ENCODE data around the gene EXOC3L4. TPM values are rescaled to one million over a fixed set of nuclear protein-coding genes. Genes with fewer than 3 reads are reported as not detected.

The EXOC3L4 gene
- total and polyA plus RNA-seq, 9 of the 15 experiments (the other 6 are each of a cell fraction or from before 2014, with no cell fraction given), result 0.10 to 6.7 (median 0.98) TPM; not detected in 1

DNA sequence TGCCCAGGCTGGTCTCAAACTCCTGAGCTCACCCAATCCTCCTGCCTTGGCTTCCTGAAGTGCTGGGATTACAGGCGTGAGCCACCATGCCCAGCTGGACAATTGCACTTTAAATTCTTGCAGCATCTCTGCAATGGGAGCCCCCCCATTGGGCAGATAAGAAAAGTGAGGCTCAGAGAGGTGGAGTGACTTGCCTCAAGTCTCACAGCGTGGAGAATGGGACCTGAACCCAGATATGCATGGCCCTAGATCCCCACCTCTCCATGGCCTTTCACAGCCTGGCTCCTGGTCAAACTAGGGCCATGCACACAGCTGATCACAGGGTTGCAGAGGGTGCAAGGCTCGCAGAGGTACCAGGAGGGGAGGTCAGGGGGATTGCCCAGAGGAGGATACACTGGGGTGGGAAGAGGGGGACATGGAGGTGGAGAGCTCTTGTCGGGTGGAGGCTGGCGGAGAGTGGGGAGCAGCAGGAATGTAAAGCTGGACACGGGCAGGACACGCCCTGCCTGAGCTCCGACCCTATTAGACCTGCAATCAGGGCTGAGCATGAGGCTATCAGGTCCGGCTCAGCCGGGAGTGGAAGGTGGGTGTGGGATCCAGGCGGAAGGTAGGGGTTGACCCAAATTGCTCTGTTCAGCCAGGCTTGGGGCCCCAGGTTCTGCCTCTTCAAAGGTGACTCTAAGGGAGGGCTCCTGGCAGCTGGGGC lies 6.9 kb downstream of the EXOC3L4 start:
- Histone ChIP-seq H2AFZ (ENCODE audit: low read depth, low read length) (no peak overlapping the region), H3K4me3 (no peak overlapping the region), H4K20me1 (replicated peaks; ENCODE audit: control insufficient read depth, insufficient read depth, low read length) (no peaks in the 10 kb centered on the region), H3K79me2 (ENCODE audit: control insufficient read depth, insufficient read depth, low read length) (peaks cover 11% of the 10 kb centered on the region; the same call in 2 of the 3 replicates), H3K27me3 (ENCODE audit: control insufficient read depth in 2 of 2, insufficient read depth in 2 of 2, low read length in 2 of 2) (no peaks in the 10 kb centered on the region), H3K4me1 (replicated peaks in 1 of 2; ENCODE audit: control insufficient read depth in 2 of 2, insufficient read depth in 2 of 2, low read length in 2 of 2) (peaks cover 32 to 91% of the 10 kb centered on the region in 2 experiments), H3K9me1 (ENCODE audit: control insufficient read depth, insufficient read depth, low read length) (no peaks in the 10 kb centered on the region), H3K9me3 (replicated peaks; ENCODE audit: control insufficient read depth, insufficient read depth, low read depth, low read length) (no peaks in the 10 kb centered on the region), H3K36me3 (ENCODE audit: control insufficient read depth, insufficient read depth, low read length) (peaks cover 6% of the 10 kb centered on the region; the same call in 1 of the 3 replicates), H3K9ac (ENCODE audit: insufficient read depth in 1 of 2, low read depth in 2 of 2, low read length in 2 of 2) (peak overlapping the region in 1 of 2 experiments; percentile 36; a peak in 2 of 4 replicates), H3K4me2 (ENCODE audit: insufficient read depth, low read length) (no peak overlapping the region), H3K27ac (ENCODE audit: extremely low read depth, low read depth, low read length) (no peak overlapping the region)
- CTCF ChIA-PET (ENCODE audit: low intra/inter-chr PET ratio), result no interaction called here
- in situ Hi-C loops (cut with MboI) (loop anchor here (10.0 kb wide), 1 partner anchor 193 kb away; no protein-coding TSS in a partner anchor), intact Hi-C loops (cut with micrococcal nuclease) (no loop called here)
- DNase-seq (ENCODE audit: extremely low read depth in 1 of 4, low spot score in 3 of 4) (peak in 1 of 4 experiments; percentile 21), FAIRE-seq (no peak), ATAC-seq (no peak)
- 88% methylated on average over 8 of the region's 11 CpGs for WGBS (ENCODE audit: insufficient coverage, low coverage, missing lambda C conversion rate)
- TF ChIP-seq TCF7L2 (IDR thresholded peaks at IDR 0.05; ENCODE audit: low read depth, low read length) (no peak), BCOR (IDR thresholded peaks at IDR 0.05) (0 out of 2 replicates have a peak, but pooled peaks have one; percentile 35), SLC30A9 (CRISPR knock-in tag; IDR thresholded peaks at IDR 0.05) (no peak)
- BruUV-seq (replicated peaks), result no TSS peak
- POLR2A ChIA-PET, result interaction anchor here (1.0 kb wide), 1 partner anchor 232 kb away, joined by 4 read pairs; the partner anchor contains the start of gene EIF5

DNA sequence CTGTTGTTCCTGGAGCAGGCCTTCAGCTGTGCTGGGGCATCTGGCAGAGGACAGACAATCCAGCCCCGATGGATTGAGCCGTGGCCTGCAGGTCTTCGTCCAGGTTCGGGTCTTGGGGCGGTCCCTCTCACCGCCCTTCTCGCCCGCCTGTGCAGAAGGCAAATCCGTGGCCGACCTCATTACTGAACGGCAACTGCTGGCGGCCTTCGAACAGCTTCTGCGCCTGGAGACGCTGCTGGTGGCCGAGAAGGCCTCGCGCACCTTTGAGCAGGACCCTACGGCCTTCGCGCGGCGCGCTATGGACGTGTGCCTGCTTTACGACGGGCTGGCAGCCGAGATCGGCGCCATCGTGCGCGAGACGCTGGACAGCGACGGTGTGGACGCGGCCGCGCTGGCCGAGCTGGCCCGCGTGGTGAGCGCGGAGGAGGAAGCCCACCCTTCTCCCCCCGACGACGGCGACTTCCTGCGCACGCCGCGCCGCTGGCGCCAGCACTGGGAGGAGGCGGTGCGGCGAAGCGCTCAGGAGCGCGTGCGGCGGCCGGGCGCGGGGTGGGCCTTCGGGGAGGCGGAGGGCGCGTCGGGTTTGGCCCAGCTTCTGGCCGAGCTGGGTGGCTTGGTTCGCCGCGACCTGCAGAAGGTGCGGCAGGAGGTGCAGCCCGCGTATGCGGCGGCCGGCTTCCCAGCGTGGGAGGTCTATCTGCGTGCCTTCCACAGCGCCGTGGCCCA lies 7.6 kb downstream of the EXOC3L4 start:
- peaks cover 6% of the 10 kb centered on the region; the same call in 1 of the 3 replicates for H3K36me3 ChIP-seq (ENCODE audit: control insufficient read depth, insufficient read depth, low read length)
- no TSS peak for BruUV-seq (replicated peaks)
- no peaks in the 10 kb centered on the region for H3K27me3 ChIP-seq (ENCODE audit: control insufficient read depth in 2 of 2, insufficient read depth in 2 of 2, low read length in 2 of 2)
- peaks cover 32 to 92% of the 10 kb centered on the region in 2 experiments for H3K4me1 ChIP-seq (replicated peaks in 1 of 2; ENCODE audit: control insufficient read depth in 2 of 2, insufficient read depth in 2 of 2, low read length in 2 of 2)
- no peak overlapping the region for H3K4me3 ChIP-seq
- H2AFZ ChIP-seq (ENCODE audit: low read depth, low read length), result no peak overlapping the region
- intact Hi-C loops (cut with micrococcal nuclease) (no loop called here), in situ Hi-C loops (cut with MboI) (loop anchor here (10.0 kb wide), 1 partner anchor 193 kb away; no protein-coding TSS in a partner anchor)
- CTCF ChIA-PET (ENCODE audit: low intra/inter-chr PET ratio), result no interaction called here
- FAIRE-seq, result no peak
- peak overlapping the region in 1 of 2 experiments; percentile 36; a peak in 1 of 4 replicates for H3K9ac ChIP-seq (ENCODE audit: insufficient read depth in 1 of 2, low read depth in 2 of 2, low read length in 2 of 2)
- no peak for ATAC-seq
- POLR2A ChIA-PET, result no interaction called here
- no peak overlapping the region for H3K27ac ChIP-seq (ENCODE audit: extremely low read depth, low read depth, low read length)
- H3K4me2 ChIP-seq (ENCODE audit: insufficient read depth, low read length), result no peak overlapping the region
- DNase-seq (ENCODE audit: extremely low read depth in 1 of 4, low spot score in 3 of 4), result no peak
- WGBS (ENCODE audit: insufficient coverage, low coverage, missing lambda C conversion rate), result 98% methylated on average over 9 of the region's 85 CpGs
- H4K20me1 ChIP-seq (replicated peaks; ENCODE audit: control insufficient read depth, insufficient read depth, low read length), result no peaks in the 10 kb centered on the region
- H3K9me1 ChIP-seq (ENCODE audit: control insufficient read depth, insufficient read depth, low read length), result no peaks in the 10 kb centered on the region
- H3K9me3 ChIP-seq (replicated peaks; ENCODE audit: control insufficient read depth, insufficient read depth, low read depth, low read length), result no peaks in the 10 kb centered on the region
- H3K79me2 ChIP-seq (ENCODE audit: control insufficient read depth, insufficient read depth, low read length), result peaks cover 11% of the 10 kb centered on the region; the same call in 2 of the 3 replicates
- TF ChIP-seq, protein P1, sequence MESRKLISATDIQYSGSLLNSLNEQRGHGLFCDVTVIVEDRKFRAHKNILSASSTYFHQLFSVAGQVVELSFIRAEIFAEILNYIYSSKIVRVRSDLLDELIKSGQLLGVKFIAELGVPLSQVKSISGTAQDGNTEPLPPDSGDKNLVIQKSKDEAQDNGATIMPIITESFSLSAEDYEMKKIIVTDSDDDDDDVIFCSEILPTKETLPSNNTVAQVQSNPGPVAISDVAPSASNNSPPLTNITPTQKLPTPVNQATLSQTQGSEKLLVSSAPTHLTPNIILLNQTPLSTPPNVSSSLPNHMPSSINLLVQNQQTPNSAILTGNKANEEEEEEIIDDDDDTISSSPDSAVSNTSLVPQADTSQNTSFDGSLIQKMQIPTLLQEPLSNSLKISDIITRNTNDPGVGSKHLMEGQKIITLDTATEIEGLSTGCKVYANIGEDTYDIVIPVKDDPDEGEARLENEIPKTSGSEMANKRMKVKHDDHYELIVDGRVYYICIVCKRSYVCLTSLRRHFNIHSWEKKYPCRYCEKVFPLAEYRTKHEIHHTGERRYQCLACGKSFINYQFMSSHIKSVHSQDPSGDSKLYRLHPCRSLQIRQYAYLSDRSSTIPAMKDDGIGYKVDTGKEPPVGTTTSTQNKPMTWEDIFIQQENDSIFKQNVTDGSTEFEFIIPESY (CRISPR knock-in tag; IDR thresholded peaks at IDR 0.05), result peak; percentile 93
- TF ChIP-seq HSF4 (CRISPR knock-in tag; IDR thresholded peaks at IDR 0.05; ENCODE audit: borderline replicate concordance), result no peak
- no peak for TF ChIP-seq HLTF (IDR thresholded peaks at IDR 0.05)
- no peak for TF ChIP-seq ZNF445 (CRISPR knock-in tag; IDR thresholded peaks at IDR 0.05; ENCODE audit: low read depth)
- TF ChIP-seq, protein P2, sequence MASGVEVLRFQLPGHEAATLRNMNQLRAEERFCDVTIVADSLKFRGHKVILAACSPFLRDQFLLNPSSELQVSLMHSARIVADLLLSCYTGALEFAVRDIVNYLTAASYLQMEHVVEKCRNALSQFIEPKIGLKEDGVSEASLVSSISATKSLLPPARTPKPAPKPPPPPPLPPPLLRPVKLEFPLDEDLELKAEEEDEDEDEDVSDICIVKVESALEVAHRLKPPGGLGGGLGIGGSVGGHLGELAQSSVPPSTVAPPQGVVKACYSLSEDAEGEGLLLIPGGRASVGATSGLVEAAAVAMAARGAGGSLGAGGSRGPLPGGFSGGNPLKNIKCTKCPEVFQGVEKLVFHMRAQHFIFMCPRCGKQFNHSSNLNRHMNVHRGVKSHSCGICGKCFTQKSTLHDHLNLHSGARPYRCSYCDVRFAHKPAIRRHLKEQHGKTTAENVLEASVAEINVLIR (CRISPR knock-in tag; IDR thresholded peaks at IDR 0.05), result no peak
